Stomach (tissue), 9 donors: Measurements from ENCODE around the gene NABP1. TPM values are rescaled to one million over a fixed set of nuclear protein-coding genes. Genes with fewer than 3 reads are reported as not detected.

Source experiments
- DNase-seq, 2 donors: peaks; one replicate each; pipeline versions ENCODE4 v3.0.0 to v3.0.0-alpha.2; 2013 to 2019
- H3K27ac ChIP-seq, 5 donors: fragments of 200-600 bp in 4 of 5; sonication (generic) in 4 of 5; one replicate each; pipeline ENCODE4 v1.5.1; 2013 to 2019; ENCODE audit warnings: mild to moderate bottlenecking in 1 of 5, moderate library complexity in 1 of 5
- H3K27me3 ChIP-seq, 3 donors: fragments of 200-600 bp; sonication (generic); one replicate each; pipeline ENCODE4 v1.5.1; 2017 to 2019; ENCODE audit warnings: mixed run types in 1 of 3
- H3K36me3 ChIP-seq, 4 donors: fragments of 200-600 bp; sonication (generic); 1 replicate in 3 of 4; 2 replicates in 1 of 4; pipeline ENCODE4 v1.5.1; 2016 to 2019
- H3K4me1 ChIP-seq, 4 donors: fragments of 200-600 bp; sonication (generic); one replicate each; pipeline ENCODE4 v1.5.1; 2016 to 2019
- H3K4me3 ChIP-seq, 4 donors: fragments of 200-600 bp; sonication (generic) in 3 of 4; one replicate each; pipeline ENCODE4 v1.5.1; 2016 to 2019; ENCODE audit warnings: mild to moderate bottlenecking in 1 of 4
- H3K9me3 ChIP-seq, 4 donors: fragments of 200-600 bp; sonication (generic); one replicate each; pipeline ENCODE4 v1.5.1; 2016 to 2019
- EP300 ChIP-seq: sonication (generic); formaldehyde crosslinking; IDR thresholded peaks from one replicate; pipeline ENCODE4 v1.6.1; 2017; ENCODE audit warnings: antibody characterized with exemption
- POLR2A ChIP-seq, 4 donors: fragments of 450-650 bp; IDR thresholded peaks; one replicate each; pipeline ENCODE4 v1.6.1; 2016; ENCODE audit warnings: antibody characterized with exemption in 4 of 4, control low read depth in 2 of 4, mild to moderate bottlenecking in 1 of 4, moderate library complexity in 1 of 4
- POLR2AphosphoS5 ChIP-seq, 3 donors: sonication (generic); formaldehyde crosslinking; IDR thresholded peaks; one replicate each; pipeline ENCODE4 v1.6.1; 2016; ENCODE audit warnings: antibody characterized with exemption in 3 of 3
- WGBS, 5 donors: extraction: QIAGEN DNeasy Blood & Tissue Kit in 3 of 5; methylation state at CpG; one replicate each; pipeline versions ENCODE4 v1.1.5 to v1.1.7; 2013 to 2018; 5-methylcytosine and 5-hydroxymethylcytosine counted together
- intact Hi-C: fragments of 100-400 bp; cut with DNase I; formaldehyde crosslinking; loops from one replicate; pipeline ENCODE4 v1.15.1; 2023; ENCODE audit warnings: low total_unique reads
- polyA plus RNA-seq, 3 donors: library from polyadenylated mRNA; stranded (reverse); fragments of 200-250 nt; gene quantifications; one replicate each; pipeline ENCODE4 v1.2.3, GENCODE V29; 2013
- total RNA-seq, 5 donors: library from RNA; depleted of rRNA; stranded (reverse); fragments of >200 nt; gene quantifications; one replicate each; pipeline versions ENCODE4 v1.1.0 to v1.2.3, GENCODE V29; 2014 to 2016
- TF ChIP-seq, protein P1 (sequence below), 7 experiments: fragments of 450-650 bp in 4 of 7; fragments of 200-600 bp in 3 of 7; sonication (generic) in 3 of 7; IDR thresholded peaks; one replicate each; pipeline ENCODE4 v1.5.1; 2016 to 2019; ENCODE audit warnings: antibody characterized with exemption in 7 of 7, control low read depth in 2 of 7, mild to moderate bottlenecking in 1 of 7
- donor health status: healthy with polysubstance abuse.
- donor health status: Bipolar disorder and iron deficiency.
- donor health status: healthy.

Gene NABP1
- total and polyA plus RNA-seq, 8 donors, result 1.4 to 30.1 (median 9.2) TPM

DNA sequence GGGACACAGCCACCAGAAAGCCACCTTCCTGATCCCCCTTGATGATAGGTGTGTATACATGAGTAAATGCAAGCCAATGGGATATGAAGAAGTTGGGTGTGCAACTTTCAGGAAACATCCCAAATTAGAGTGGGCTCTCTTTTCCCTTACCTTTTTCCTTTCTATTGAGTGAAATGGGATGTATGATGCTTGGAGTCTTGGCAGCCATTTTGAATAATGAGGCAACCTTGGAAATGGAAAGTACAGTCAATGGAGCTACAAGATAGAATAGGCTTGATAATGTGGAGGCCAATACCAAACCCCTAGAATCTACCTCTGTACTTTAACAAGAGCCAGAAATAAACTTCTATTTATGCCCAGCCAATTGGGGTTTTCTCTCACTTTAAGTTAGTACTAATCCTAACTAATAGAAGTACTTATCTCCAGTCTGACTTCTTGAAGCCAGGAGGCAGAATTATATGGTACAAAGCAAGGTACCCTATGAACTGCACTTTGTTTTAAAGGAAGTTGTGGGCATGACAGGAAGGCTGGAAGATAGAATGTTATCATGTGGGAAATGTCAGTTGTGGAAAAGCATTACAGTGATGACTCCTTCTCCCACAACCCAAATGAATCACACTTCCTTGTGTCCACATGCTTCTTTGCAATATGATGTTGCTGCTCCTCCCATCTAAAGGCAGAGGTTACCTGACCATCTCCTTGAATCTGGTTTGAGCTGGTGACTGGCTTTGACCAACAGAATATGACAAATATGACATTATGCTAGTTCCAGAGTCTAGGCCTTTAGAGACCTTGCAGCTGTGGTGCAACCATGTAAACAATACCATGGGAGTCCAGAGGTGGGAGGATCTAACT, 12.9 kb upstream of the NABP1 start:
- TF ChIP-seq EP300 (no peak), POLR2AphosphoS5 (IDR thresholded peaks at IDR 0.05) (no peak), POLR2A (IDR thresholded peaks at IDR 0.05) (no peak)
- TF ChIP-seq, protein P1, sequence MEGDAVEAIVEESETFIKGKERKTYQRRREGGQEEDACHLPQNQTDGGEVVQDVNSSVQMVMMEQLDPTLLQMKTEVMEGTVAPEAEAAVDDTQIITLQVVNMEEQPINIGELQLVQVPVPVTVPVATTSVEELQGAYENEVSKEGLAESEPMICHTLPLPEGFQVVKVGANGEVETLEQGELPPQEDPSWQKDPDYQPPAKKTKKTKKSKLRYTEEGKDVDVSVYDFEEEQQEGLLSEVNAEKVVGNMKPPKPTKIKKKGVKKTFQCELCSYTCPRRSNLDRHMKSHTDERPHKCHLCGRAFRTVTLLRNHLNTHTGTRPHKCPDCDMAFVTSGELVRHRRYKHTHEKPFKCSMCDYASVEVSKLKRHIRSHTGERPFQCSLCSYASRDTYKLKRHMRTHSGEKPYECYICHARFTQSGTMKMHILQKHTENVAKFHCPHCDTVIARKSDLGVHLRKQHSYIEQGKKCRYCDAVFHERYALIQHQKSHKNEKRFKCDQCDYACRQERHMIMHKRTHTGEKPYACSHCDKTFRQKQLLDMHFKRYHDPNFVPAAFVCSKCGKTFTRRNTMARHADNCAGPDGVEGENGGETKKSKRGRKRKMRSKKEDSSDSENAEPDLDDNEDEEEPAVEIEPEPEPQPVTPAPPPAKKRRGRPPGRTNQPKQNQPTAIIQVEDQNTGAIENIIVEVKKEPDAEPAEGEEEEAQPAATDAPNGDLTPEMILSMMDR (IDR thresholded peaks at IDR 0.05), result no peak
- Histone ChIP-seq H3K36me3 (no peaks in the 10 kb centered on the region), H3K27ac (no peak overlapping the region), H3K9me3 (no peaks in the 10 kb centered on the region), H3K4me1 (no peaks in the 10 kb centered on the region), H3K4me3 (no peak overlapping the region), H3K27me3 (no peaks in the 10 kb centered on the region)
- no peak for DNase-seq
- intact Hi-C loops, result no loop called here

DNA sequence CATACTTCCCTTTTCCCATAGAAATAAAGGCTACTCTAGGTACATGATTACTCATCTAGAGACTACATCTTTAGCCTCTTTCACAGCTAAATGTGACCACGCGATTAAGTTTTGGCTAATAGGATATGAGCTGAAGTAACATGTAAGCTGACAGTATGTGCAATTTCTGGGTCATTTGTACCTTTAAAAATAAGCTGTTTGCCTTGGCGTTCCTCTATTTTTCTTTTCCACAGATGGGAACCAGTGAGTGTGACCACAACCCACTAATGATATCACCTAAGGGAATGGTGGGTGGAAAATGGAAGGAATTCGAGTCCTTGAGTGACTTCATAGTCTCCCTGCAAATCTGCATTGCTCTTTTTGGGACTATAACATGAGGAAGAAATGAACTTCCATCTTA, 11.7 kb upstream of the NABP1 start:
- Histone ChIP-seq H3K4me3 (no peak overlapping the region), H3K27me3 (no peaks in the 10 kb centered on the region), H3K27ac (no peak overlapping the region), H3K36me3 (no peaks in the 10 kb centered on the region), H3K9me3 (no peaks in the 10 kb centered on the region), H3K4me1 (no peaks in the 10 kb centered on the region)
- WGBS, 5 donors, result 87 to 91% (median 88%) methylated on average over 4 of the region's 4 CpGs
- DNase-seq, result no peak
- TF ChIP-seq, protein P1 (IDR thresholded peaks at IDR 0.05), result no peak
- TF ChIP-seq EP300, result no peak
- TF ChIP-seq POLR2AphosphoS5 (IDR thresholded peaks at IDR 0.05), result no peak
- no peak for TF ChIP-seq POLR2A (IDR thresholded peaks at IDR 0.05)
- intact Hi-C loops, result no loop called here

DNA sequence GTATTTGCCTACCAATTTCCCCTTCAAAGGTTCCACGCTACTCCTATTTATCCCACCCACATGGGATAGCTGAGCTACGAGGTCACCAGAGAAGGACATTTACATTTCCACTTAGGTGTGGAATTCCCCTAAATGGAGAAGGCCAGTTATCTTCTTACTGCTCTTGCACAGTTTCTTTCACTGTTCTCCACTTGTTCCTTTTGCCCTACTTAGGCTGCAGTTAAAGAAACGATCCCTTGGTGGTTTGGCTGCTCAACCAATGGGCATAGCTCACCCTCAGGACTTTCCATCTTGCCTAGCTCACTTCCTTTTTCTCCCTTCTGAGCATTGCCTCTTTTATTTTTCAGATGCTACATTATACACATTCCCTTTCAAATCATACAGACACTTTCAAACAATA, 11.2 kb upstream of the NABP1 start:
- H3K36me3 ChIP-seq, result no peaks in the 10 kb centered on the region
- peak in 1 of 2 donors; percentile 30 for DNase-seq
- no peaks in the 10 kb centered on the region for H3K9me3 ChIP-seq
- TF ChIP-seq EP300 (no peak), POLR2A (IDR thresholded peaks at IDR 0.05) (no peak), POLR2AphosphoS5 (IDR thresholded peaks at IDR 0.05) (no peak)
- TF ChIP-seq, protein P1 (IDR thresholded peaks at IDR 0.05), result no peak
- H3K27ac ChIP-seq, result no peak overlapping the region
- no peaks in the 10 kb centered on the region for H3K4me1 ChIP-seq
- intact Hi-C loops, result no loop called here
- WGBS, 5 donors, result 39 to 57% (median 46%) methylated on average over 3 of the region's 3 CpGs
- H3K4me3 ChIP-seq, result no peak overlapping the region
- H3K27me3 ChIP-seq, result no peaks in the 10 kb centered on the region

DNA sequence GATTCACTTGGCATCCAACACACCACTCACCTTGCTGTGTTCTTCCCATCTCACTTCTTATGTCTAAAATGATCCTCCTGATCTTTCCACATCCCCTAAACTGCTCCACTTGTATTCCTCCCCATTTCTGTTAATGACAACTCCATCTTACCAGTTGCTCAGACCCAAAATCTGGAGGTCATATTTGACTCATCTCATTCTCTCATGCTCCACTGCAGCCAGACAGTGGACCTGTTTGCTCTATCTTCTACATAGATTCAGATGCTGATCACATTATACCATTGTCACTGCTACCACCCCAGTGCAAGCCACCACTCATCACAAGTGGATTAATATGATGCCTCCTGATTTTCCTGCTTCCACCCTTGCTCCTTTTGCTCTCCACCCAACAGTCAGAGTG, 7.9 kb upstream of the NABP1 start:
- H3K4me3 ChIP-seq, result no peak overlapping the region
- no peak for DNase-seq
- TF ChIP-seq EP300 (no peak), POLR2AphosphoS5 (IDR thresholded peaks at IDR 0.05) (no peak), POLR2A (IDR thresholded peaks at IDR 0.05) (no peak)
- TF ChIP-seq, protein P1 (IDR thresholded peaks at IDR 0.05), result no peak
- intact Hi-C loops, result no loop called here
- no peaks in the 10 kb centered on the region for H3K9me3 ChIP-seq
- no peaks in the 10 kb centered on the region for H3K27me3 ChIP-seq
- no peak overlapping the region for H3K27ac ChIP-seq
- H3K4me1 ChIP-seq, result no peaks in the 10 kb centered on the region
- no peaks in the 10 kb centered on the region for H3K36me3 ChIP-seq
